Measurements from ENCODE around the gene SPACA6. TPM values are rescaled to one million over a fixed set of nuclear protein-coding genes. Genes with fewer than 3 reads are reported as not detected.

The SPACA6 gene
- total RNA-seq, 1 donor = 1.8 TPM

DNA sequence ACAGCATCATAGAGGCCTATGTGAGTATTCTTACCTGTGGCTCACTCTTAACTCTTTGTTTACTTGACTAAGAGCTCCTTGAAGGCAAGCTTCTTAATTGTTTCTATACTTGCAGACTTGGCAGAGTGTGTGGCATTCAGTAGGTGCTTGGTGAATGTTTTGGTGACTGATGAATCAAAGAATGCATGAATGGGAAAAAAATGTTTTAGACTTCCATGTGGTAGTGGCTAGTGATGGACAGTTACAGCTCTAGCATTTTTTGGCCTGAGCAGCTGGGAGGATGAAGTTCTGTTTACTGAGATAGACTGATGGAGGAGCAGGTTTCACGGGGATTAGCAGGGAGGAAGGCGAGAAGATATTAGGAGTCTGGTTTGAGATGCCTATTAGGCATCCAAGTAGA is 17.0 kb downstream of the SPACA6 start:
- no peaks in the 10 kb centered on the region for H3K9me3 ChIP-seq (ENCODE audit: low read depth, low read length)
- no peaks in the 10 kb centered on the region for H3K27me3 ChIP-seq (ENCODE audit: insufficient read depth, low read length)
- no peak overlapping the region for H3K4me3 ChIP-seq (ENCODE audit: low read length)
- H3K4me1 ChIP-seq (ENCODE audit: insufficient read depth, low read length) = peaks cover 11% of the 10 kb centered on the region

DNA sequence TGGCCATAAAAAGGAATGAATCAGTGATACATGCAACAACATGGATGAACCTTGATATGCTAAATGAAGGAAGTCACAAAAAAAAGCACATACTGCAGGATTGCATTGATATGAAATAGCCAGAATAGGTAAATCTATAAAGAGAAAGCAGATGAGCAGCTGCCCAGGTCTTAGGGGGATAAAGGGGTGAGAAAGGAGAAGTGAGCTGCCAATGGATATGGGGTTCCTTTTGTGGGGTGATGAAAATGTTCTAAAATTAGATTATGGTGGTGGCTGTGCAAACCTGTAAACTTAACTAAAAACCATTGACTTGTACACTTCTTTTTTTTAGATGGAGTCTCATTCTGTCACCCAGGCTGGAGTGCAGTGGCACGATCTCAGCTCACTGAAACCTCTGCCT is 18.6 kb downstream of the SPACA6 start:
- Histone ChIP-seq H3K9me3 (ENCODE audit: low read depth, low read length) (no peaks in the 10 kb centered on the region), H3K27me3 (ENCODE audit: insufficient read depth, low read length) (peaks cover under 1% of the 10 kb centered on the region), H3K4me1 (ENCODE audit: insufficient read depth, low read length) (peaks cover 7% of the 10 kb centered on the region), H3K4me3 (ENCODE audit: low read length) (no peak overlapping the region)

DNA sequence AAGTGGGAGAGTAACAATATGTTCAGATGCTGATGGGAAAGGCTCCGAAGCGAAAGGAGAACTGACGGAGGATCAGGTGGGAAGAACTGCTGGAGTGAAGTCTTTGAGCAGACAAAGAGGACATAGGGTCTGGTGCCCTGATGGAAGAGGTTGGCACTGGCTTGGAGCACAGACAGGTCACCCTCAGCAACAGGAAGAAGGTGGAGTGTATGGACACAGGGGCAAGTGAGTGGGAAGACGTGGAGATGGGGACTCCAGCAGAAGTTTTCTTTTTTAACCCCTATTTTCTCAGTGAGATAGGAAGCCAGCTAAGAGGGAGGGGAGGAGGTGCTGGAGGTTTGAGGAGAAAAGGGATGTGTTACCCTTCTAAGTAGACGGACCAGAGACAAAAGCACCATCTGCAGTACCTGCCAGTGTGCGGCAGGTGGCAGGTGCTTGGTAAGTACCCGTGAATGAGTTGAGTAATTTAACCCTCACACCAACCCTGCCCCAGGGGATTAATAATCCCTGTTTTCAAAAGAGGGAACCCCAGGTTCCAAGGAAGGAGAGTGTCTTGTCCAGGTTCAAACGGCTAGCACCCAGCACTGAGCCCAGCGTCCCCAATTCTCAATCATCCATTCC is 19.4 kb downstream of the SPACA6 start:
- Histone ChIP-seq H3K4me1 (ENCODE audit: insufficient read depth, low read length) (peaks cover 7% of the 10 kb centered on the region), H3K27me3 (ENCODE audit: insufficient read depth, low read length) (peaks cover 7% of the 10 kb centered on the region), H3K9me3 (ENCODE audit: low read depth, low read length) (no peaks in the 10 kb centered on the region), H3K4me3 (ENCODE audit: low read length) (no peak overlapping the region)

DNA sequence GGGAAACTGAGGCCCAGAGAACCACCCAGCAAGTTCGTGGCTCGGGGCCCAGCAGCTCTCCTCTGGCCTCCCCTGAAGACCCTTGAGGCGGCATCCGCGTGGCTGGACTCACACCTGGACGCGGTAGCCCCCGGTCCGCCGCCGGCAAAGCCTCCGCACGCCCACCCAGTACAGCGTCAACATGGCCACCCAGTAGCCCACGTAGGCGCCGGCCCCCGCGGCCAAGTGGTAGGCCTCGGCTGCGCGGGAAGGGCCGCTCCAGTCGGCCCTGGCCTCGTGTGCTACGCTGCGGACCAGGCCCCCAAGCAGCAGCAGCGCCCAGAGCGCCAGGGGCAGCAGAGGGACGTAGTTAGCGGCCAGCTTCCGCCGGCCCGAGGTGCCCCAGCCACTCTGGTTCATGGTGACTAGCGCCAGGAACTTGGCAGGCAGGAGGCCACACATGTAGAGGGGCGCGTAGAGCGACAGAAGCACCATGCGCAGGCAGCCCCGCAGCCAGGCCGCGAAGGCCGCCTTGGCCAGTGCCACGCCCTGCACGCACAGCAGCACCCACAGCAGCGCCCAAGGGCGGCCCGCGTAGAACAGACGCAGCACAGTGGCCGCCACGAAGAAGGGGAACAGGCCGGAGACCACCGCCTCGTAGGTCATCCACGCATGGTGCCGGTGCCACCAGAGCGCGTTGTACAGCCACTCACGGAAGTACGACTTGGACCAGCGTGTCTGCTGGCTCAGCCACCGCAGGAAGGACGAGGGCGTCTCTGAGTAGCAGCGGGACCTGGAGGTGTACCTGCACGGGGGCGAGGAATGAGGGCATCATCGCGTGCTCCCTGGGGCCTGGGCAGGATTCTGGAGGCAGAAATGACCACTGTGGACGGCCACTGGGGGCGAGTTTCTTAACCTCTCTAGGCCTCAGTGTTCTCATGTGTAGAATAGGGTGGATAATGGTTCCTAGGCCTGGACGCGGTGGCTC is 20.5 kb downstream of the SPACA6 start:
- peaks cover 18% of the 10 kb centered on the region for H3K27me3 ChIP-seq (ENCODE audit: insufficient read depth, low read length)
- H3K4me1 ChIP-seq (ENCODE audit: insufficient read depth, low read length) = peaks cover 7% of the 10 kb centered on the region
- no peak overlapping the region for H3K4me3 ChIP-seq (ENCODE audit: low read length)
- no peaks in the 10 kb centered on the region for H3K9me3 ChIP-seq (ENCODE audit: low read depth, low read length)

DNA sequence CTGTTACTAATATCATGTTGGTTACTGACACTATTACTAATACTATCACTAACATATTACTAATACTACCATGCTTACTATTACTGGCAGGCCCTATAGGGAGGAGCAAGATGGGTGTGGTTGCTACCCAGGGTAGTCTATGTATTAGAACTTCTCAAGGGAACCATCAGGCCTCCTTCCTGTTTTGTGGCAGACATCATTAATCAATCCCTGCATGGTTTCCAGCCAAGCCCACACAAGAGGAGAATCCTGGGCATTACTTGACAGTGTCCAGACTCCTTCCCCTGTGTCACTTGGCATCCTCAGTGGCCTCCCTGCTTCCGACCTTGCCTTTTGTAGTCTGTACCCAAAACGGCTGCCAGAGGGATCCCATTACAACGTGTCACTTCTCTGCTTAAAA is 21.7 kb downstream of the SPACA6 start:
- Histone ChIP-seq H3K4me1 (ENCODE audit: insufficient read depth, low read length) (peaks cover 7% of the 10 kb centered on the region), H3K27me3 (ENCODE audit: insufficient read depth, low read length) (peaks cover 30% of the 10 kb centered on the region), H3K4me3 (ENCODE audit: low read length) (no peak overlapping the region), H3K9me3 (ENCODE audit: low read depth, low read length) (no peaks in the 10 kb centered on the region)

DNA sequence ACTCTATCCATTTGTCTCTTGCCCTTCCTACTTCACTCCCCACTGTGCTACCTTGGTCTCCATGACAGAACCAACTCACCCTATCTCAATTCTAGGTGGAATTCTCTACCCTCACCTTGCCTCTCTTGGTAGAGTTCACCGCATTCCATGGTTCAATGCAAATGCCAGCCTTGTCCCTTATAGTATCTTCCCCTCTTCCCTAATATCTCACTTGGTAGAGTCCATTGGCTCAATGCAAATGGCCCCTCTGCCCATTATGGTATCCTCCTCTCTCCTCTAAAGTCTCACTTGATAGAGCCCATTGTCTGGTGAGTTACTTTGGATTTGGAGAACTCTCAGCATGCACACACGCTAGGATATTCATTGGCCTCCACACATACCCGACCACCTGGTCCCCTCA is 22.7 kb downstream of the SPACA6 start:
- H3K27me3 ChIP-seq (ENCODE audit: insufficient read depth, low read length) = peaks cover 40% of the 10 kb centered on the region
- peaks cover 7% of the 10 kb centered on the region for H3K4me1 ChIP-seq (ENCODE audit: insufficient read depth, low read length)
- no peaks in the 10 kb centered on the region for H3K9me3 ChIP-seq (ENCODE audit: low read depth, low read length)
- no peak overlapping the region for H3K4me3 ChIP-seq (ENCODE audit: low read length)

DNA sequence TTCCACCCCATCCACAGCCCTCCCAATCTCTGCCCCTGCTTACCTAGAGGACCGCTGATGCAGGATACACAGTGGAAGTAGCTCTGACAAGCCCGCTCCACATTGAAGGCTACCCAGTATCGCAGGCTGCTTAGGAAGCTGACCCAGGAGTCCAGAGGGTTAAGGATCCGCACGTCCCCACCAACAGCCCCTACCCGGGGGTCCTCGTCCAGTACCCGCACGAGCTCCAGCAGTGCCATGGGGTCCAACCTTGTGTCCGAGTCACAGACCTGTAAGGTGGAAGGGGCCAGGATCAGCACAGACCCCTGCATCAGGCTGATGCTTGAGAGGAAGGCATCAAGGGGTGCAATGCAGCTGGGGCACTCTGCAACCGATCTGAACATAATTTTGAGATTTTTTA is 23.8 kb downstream of the SPACA6 start:
- no peak overlapping the region for H3K4me3 ChIP-seq (ENCODE audit: low read length)
- H3K27me3 ChIP-seq (ENCODE audit: insufficient read depth, low read length) = peaks cover 49% of the 10 kb centered on the region
- H3K4me1 ChIP-seq (ENCODE audit: insufficient read depth, low read length) = peaks cover 7% of the 10 kb centered on the region

DNA sequence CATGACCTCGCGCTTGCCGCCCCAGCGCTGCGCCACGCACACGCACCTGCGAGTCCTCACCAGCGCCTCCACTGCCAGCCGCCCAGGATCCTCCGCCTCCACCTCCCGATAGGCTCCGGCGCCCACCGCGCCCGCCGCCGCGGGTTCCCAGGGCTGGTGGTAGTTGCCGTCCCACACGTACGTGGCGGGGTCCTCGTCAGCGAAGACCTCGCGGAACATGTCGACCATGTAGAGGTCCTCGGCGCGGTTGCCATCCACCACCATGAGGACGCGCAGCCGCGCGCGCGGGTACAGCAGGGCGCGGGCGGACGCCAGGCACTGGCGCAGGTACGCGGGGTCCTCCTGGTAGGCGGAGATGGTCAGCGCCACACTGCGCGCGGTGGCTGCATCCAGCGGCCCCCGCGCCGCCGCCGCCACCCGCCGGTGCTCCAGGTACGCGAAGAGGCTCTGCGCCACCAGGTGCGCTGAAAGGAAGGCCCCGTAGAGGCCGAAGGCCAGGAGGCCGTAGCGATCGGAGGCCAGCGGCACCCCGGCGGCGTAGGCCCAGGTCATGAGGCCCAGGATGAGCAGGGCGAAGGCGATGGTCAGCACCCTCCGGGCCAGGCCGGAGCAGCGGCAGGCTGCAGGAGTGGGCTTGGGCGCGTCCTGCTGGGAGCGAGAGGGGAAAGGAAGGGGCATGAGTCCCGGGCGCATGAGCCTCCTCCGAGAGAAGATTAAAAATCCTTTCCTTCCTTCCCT is 26.3 kb downstream of the SPACA6 start:
- Histone ChIP-seq H3K27me3 (ENCODE audit: insufficient read depth, low read length) (peaks cover 72% of the 10 kb centered on the region), H3K4me1 (ENCODE audit: insufficient read depth, low read length) (no peaks in the 10 kb centered on the region), H3K4me3 (ENCODE audit: low read length) (no peak overlapping the region), H3K9me3 (ENCODE audit: low read depth, low read length) (no peaks in the 10 kb centered on the region)

More for the DNA sequence above, 23.8 kb downstream of the SPACA6 start:
- no peaks in the 10 kb centered on the region for H3K9me3 ChIP-seq (ENCODE audit: low read depth, low read length)

DNA sequence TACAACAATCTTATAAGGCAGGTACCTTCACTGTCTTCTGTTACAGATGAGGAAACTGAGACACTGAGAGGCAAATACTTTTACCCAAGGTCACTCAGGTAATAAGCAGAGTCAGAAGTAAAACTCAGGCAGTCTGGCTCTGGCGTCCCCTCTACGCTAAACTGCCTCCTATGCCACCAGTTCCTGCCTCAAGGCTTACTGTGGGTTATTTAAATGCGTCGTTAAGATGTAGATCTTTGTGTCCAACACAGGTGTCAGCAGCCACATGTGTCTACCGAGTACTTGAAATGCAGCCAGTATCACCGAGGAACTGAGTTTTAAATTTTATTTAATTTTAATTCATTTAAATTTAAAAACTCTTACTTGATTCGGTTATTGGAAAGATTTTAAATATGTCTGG is 28.8 kb downstream of the SPACA6 start:
- H3K4me1 ChIP-seq (ENCODE audit: insufficient read depth, low read length) = no peaks in the 10 kb centered on the region
- H3K4me3 ChIP-seq (ENCODE audit: low read length) = no peak overlapping the region
- peaks cover 72% of the 10 kb centered on the region for H3K27me3 ChIP-seq (ENCODE audit: insufficient read depth, low read length)
- H3K9me3 ChIP-seq (ENCODE audit: low read depth, low read length) = no peaks in the 10 kb centered on the region

DNA sequence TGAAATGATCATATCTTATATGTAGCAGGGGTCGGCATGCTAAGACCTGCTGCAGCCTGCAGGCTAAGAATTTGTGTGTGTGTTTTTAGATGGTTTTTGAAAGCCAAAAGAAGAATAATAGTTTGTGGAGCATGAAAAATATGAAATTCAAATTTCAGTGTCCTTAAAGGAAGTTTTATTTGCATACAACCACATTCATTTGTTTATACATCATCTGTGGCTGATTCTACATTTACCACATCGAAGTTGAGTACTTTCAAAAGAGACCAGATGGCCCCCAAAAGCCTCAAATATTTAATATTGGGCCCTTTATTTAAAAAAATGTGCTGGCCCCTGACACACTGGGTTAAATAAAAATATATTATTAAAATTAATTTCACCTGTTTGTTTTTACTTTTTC is 29.4 kb downstream of the SPACA6 start:
- Histone ChIP-seq H3K4me1 (ENCODE audit: insufficient read depth, low read length) (no peaks in the 10 kb centered on the region), H3K4me3 (ENCODE audit: low read length) (no peak overlapping the region), H3K9me3 (ENCODE audit: low read depth, low read length) (no peaks in the 10 kb centered on the region), H3K27me3 (ENCODE audit: insufficient read depth, low read length) (peaks cover 68% of the 10 kb centered on the region)

DNA sequence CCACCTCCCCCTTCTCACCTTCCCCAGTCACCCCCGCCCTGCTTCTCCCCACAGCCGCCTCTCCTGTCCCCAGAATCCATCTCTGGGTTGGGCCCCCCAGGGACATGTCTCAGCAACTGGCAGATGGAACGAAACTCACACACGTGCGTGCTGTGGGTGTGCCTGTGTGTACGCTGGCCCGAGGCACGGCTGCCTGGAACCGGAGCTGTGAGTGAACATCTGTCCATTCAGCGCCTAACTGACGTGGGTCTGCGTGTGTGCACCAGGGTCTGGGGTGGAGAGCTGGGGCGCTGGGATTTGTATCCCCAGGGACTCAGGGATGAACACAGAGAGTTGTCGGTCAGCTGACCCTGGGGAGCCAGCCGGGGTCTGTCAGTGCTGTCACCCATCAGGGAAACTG is 31.4 kb downstream of the SPACA6 start:
- Histone ChIP-seq H3K9me3 (ENCODE audit: low read depth, low read length) (no peaks in the 10 kb centered on the region), H3K4me1 (ENCODE audit: insufficient read depth, low read length) (no peaks in the 10 kb centered on the region), H3K27me3 (ENCODE audit: insufficient read depth, low read length) (peaks cover 53% of the 10 kb centered on the region), H3K4me3 (ENCODE audit: low read length) (no peak overlapping the region)

DNA sequence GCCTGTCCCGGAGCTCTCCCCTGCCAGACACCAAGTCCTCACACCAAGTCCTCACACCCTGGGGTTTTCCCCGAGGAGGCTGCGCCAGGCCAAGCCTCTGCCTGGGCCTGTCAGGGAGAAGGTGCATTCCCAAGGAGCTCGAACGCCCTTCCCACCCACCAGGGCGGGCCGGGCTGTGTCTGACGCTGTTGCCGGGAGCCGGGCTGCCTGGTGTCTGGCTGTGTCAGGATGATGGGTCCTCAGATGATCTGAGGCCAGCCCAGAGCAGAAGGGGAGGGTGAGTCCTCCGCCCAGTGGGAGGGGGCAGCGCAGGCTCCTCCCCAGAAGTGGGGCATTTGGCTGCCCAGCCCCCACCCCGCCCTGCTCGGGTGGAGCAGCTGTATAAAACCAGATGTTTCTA is 32.9 kb downstream of the SPACA6 start:
- Histone ChIP-seq H3K27me3 (ENCODE audit: insufficient read depth, low read length) (peaks cover 38% of the 10 kb centered on the region), H3K4me3 (ENCODE audit: low read length) (no peak overlapping the region), H3K4me1 (ENCODE audit: insufficient read depth, low read length) (no peaks in the 10 kb centered on the region), H3K9me3 (ENCODE audit: low read depth, low read length) (no peaks in the 10 kb centered on the region)

DNA sequence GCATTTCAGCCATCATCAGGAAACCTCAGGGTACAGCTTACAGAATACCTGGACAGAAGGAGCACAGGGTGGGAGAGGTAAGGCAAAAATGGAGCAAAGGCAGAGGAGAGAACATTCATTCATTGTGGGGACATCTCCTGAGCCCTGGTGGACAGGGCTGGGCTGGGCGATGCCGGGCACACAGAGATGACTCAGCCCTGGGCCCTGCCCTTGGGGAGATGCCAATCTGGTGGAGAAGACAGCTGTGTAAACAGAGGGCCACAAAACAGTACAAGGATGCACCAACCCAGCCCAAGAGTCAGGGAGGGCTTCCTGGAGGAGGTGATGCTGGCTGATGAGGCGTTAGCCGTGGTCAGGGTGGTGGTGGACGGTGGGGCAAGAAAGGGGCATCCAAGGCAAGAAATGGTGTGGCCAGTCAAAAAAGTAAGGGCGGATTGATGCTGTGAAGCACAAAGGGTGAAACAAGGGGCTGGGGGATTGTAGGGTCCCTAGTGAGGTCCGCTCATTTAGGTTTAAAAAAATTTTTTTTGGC is 34.3 kb downstream of the SPACA6 start:
- Histone ChIP-seq H3K4me1 (ENCODE audit: insufficient read depth, low read length) (no peaks in the 10 kb centered on the region), H3K4me3 (ENCODE audit: low read length) (no peak overlapping the region), H3K27me3 (ENCODE audit: insufficient read depth, low read length) (peaks cover 26% of the 10 kb centered on the region), H3K9me3 (ENCODE audit: low read depth, low read length) (no peaks in the 10 kb centered on the region)

DNA sequence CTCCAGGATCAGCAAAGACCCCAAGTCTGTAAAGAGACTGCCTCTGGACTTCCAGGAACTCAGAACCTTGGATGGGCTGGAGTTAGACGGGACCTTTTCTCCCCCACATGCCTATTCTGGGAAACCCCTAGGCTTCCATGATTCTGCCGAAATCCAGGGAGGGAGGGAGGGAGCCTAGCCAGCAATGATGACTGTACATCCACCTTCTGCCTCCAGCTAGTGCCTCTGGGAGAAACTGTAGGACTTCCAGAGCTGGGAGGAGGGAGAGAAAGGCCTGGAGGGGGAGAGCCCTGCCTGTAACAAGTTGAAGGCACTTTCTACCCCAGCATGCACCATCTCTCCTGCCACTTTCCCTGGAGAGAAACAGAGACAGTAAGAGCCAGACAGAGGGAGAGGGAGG is 36.7 kb downstream of the SPACA6 start:
- no peak overlapping the region for H3K4me3 ChIP-seq (ENCODE audit: low read length)
- H3K4me1 ChIP-seq (ENCODE audit: insufficient read depth, low read length) = peaks cover 5% of the 10 kb centered on the region
- peaks cover 9% of the 10 kb centered on the region for H3K27me3 ChIP-seq (ENCODE audit: insufficient read depth, low read length)
- H3K9me3 ChIP-seq (ENCODE audit: low read depth, low read length) = no peaks in the 10 kb centered on the region
